T-helper 22 cell (primary cell): ENCODE results near the gene CABYR.

Experiments used
- DNase-seq: peaks from one replicate; pipeline ENCODE4 v3.0.0-alpha.2; 2020; ENCODE audit warnings: low read depth

Gene CABYR

GRCh38 chr18:24138789-24139616 lies at the start of gene CABYR:
CABYR (plus strand) TSS chr18:24139062; CDS start chr18:24143115, 4,053 bp downstream.
- DNase-seq = peak; percentile 74

- DNase-seq = no peak
These were observed 49.8 kb upstream of the CABYR start for GRCh38 chr18:24089076-24089475.

GRCh38 chr18:24089515-24090337 lies 49.1 kb upstream of the CABYR start:
- DNase-seq = no peak

- DNase-seq = no peak
These were observed 48.0 kb upstream of the CABYR start for GRCh38 chr18:24090876-24091275.

- DNase-seq = no peak
These were observed 44.3 kb upstream of the CABYR start for GRCh38 chr18:24094561-24094960.

GRCh38 chr18:24095976-24096375 lies 42.9 kb upstream of the CABYR start:
- no peak for DNase-seq

GRCh38 chr18:24103320-24104021 lies 35.4 kb upstream of the CABYR start:
- DNase-seq = no peak

GRCh38 chr18:24104486-24104885 lies 34.4 kb upstream of the CABYR start:
- DNase-seq = no peak

- no peak for DNase-seq
These were observed 30.2 kb upstream of the CABYR start for GRCh38 chr18:24108641-24109040.

- DNase-seq = no peak
These were observed 26.9 kb upstream of the CABYR start for GRCh38 chr18:24111936-24112335.

- no peak for DNase-seq
These were observed 26.4 kb upstream of the CABYR start for GRCh38 chr18:24112464-24112863.

GRCh38 chr18:24112874-24113615 lies 25.8 kb upstream of the CABYR start:
- DNase-seq = no peak

- DNase-seq = no peak
These were observed 23.8 kb upstream of the CABYR start for GRCh38 chr18:24114924-24115549.

GRCh38 chr18:24115628-24116027 lies 23.2 kb upstream of the CABYR start:
- no peak for DNase-seq

GRCh38 chr18:24118750-24119577 lies 19.9 kb upstream of the CABYR start:
- DNase-seq = peak; percentile 47

- DNase-seq = no peak
These were observed 18.2 kb upstream of the CABYR start for GRCh38 chr18:24120676-24121075.

- DNase-seq = no peak
These were observed 17.2 kb upstream of the CABYR start for GRCh38 chr18:24121625-24122024.

GRCh38 chr18:24126155-24126961 lies 12.5 kb upstream of the CABYR start:
- no peak for DNase-seq

GRCh38 chr18:24127735-24128134 lies 11.1 kb upstream of the CABYR start:
- no peak for DNase-seq

- no peak for DNase-seq
These were observed 10.2 kb upstream of the CABYR start for GRCh38 chr18:24128700-24129099.
